ENCODE measurements around the gene SERPINB5.

The SERPINB5 gene

GRCh38 chr18:63464434-63464833, 12.3 kb upstream of the SERPINB5 start:
- no peak for TF ChIP-seq EZH2phosphoT487 (IDR thresholded peaks at IDR 0.05; ENCODE audit: borderline replicate concordance, low read length)
- no peak for TF ChIP-seq CTCF (IDR thresholded peaks at IDR 0.05; ENCODE audit: low read depth, low read length, poor library complexity, severe bottlenecking)
- no peaks in the 10 kb centered on the region for H4K20me1 ChIP-seq (ENCODE audit: control insufficient read depth, insufficient read depth, low read depth, low read length)
- H3K36me3 ChIP-seq (ENCODE audit: control insufficient read depth, low read length), result no peaks in the 10 kb centered on the region
- no peaks in the 10 kb centered on the region for H3K9me2 ChIP-seq (replicated peaks; ENCODE audit: control insufficient read depth, low read length)
- peaks cover 12% of the 10 kb centered on the region; the same call in 1 of the 2 replicates for H3K27me3 ChIP-seq (ENCODE audit: control insufficient read depth, low read length)
- H3K9me3 ChIP-seq (ENCODE audit: control insufficient read depth, insufficient read depth, low read length), result no peaks in the 10 kb centered on the region
- H3F3A ChIP-seq (ENCODE audit: control insufficient read depth, insufficient read depth), result no peaks in the 10 kb centered on the region
- no peak overlapping the region for H3K27ac ChIP-seq (ENCODE audit: low read depth, low read length)
- no peaks in the 10 kb centered on the region for H3K4me1 ChIP-seq (ENCODE audit: control insufficient read depth, low read length)
- H3K79me2 ChIP-seq (ENCODE audit: control insufficient read depth, low read length), result no peaks in the 10 kb centered on the region
- no peak overlapping the region for H3K4me3 ChIP-seq (ENCODE audit: low read length)
- no peak overlapping the region for H3K4me2 ChIP-seq (ENCODE audit: low read length)

DNA sequence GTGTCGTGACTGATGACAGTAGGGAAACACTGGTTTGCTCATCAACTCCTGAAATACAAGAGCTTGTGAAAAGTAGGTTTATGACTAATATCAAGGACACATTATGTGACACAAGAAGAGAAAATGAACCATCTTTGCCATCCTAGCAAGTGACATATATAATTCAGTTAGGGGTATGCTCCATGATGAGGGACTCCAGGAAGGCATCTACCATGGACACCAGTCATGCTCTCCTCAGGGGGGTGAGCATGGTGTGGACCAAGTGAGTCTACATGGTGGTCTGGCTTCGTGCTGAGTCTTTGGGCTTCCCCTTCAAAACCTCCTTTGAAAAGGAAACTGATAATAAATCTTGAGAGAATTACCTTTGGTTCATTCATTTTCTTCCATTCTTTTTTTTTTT, 11.7 kb upstream of the SERPINB5 start:
- Histone ChIP-seq H3K36me3 (ENCODE audit: control insufficient read depth, low read length) (no peaks in the 10 kb centered on the region), H3K27me3 (ENCODE audit: control insufficient read depth, low read length) (peaks cover 12% of the 10 kb centered on the region; the same call in 1 of the 2 replicates), H3K4me3 (ENCODE audit: low read length) (no peak overlapping the region), H4K20me1 (ENCODE audit: control insufficient read depth, insufficient read depth, low read depth, low read length) (no peaks in the 10 kb centered on the region), H3F3A (ENCODE audit: control insufficient read depth, insufficient read depth) (no peaks in the 10 kb centered on the region), H3K27ac (ENCODE audit: low read depth, low read length) (no peak overlapping the region), H3K4me1 (ENCODE audit: control insufficient read depth, low read length) (no peaks in the 10 kb centered on the region), H3K4me2 (ENCODE audit: low read length) (no peak overlapping the region), H3K9me2 (replicated peaks; ENCODE audit: control insufficient read depth, low read length) (no peaks in the 10 kb centered on the region), H3K79me2 (ENCODE audit: control insufficient read depth, low read length) (no peaks in the 10 kb centered on the region), H3K9me3 (ENCODE audit: control insufficient read depth, insufficient read depth, low read length) (no peaks in the 10 kb centered on the region)
- TF ChIP-seq CTCF (IDR thresholded peaks at IDR 0.05; ENCODE audit: low read depth, low read length, poor library complexity, severe bottlenecking) (no peak), EZH2phosphoT487 (IDR thresholded peaks at IDR 0.05; ENCODE audit: borderline replicate concordance, low read length) (no peak)

DNA sequence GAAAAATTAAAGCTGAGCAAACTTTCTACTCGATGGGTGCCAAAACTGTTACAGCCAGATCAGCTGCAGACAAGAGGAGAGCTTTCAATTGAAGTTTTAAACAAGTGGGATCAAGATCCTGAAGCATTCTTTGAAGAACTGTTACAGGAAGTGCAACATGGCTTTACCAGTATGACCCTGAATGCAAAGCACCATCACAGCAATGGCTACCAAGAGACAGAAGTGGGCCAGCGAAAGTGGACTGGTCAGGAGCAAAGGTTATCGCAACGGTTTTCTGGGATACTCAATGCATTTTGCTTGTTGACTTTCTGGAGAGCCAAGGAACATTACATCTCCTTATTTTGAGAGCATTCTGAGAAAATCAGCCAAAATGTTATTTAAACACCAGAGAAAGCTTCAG, 9.1 kb upstream of the SERPINB5 start:
- H3K9me2 ChIP-seq (replicated peaks; ENCODE audit: control insufficient read depth, low read length), result no peaks in the 10 kb centered on the region
- TF ChIP-seq EZH2phosphoT487 (IDR thresholded peaks at IDR 0.05; ENCODE audit: borderline replicate concordance, low read length), result no peak
- TF ChIP-seq CTCF (IDR thresholded peaks at IDR 0.05; ENCODE audit: low read depth, low read length, poor library complexity, severe bottlenecking), result no peak
- H3K27ac ChIP-seq (ENCODE audit: low read depth, low read length), result no peak overlapping the region
- H3K4me3 ChIP-seq (ENCODE audit: low read length), result no peak overlapping the region
- no peaks in the 10 kb centered on the region for H3F3A ChIP-seq (ENCODE audit: control insufficient read depth, insufficient read depth)
- H3K4me2 ChIP-seq (ENCODE audit: low read length), result no peak overlapping the region
- H3K27me3 ChIP-seq (ENCODE audit: control insufficient read depth, low read length), result peaks cover 12% of the 10 kb centered on the region; the same call in 1 of the 2 replicates
- H3K36me3 ChIP-seq (ENCODE audit: control insufficient read depth, low read length), result no peaks in the 10 kb centered on the region
- no peaks in the 10 kb centered on the region for H4K20me1 ChIP-seq (ENCODE audit: control insufficient read depth, insufficient read depth, low read depth, low read length)
- no peaks in the 10 kb centered on the region for H3K9me3 ChIP-seq (ENCODE audit: control insufficient read depth, insufficient read depth, low read length)
- H3K79me2 ChIP-seq (ENCODE audit: control insufficient read depth, low read length), result no peaks in the 10 kb centered on the region
- no peaks in the 10 kb centered on the region for H3K4me1 ChIP-seq (ENCODE audit: control insufficient read depth, low read length)

All from DOHH2 (cell line).